GM18511 (cell line): ENCODE results near the gene MRPS10.
"Not testable (repeated sequence)": the region's sequence is repeated elsewhere in the genome, so short reads cannot be mapped to it uniquely, and the experiment has no call there.

Experiments
- ATAC-seq: cut with Tn5 transposase; IDR thresholded peaks from one replicate; pipeline ENCODE4 v1.9.1; 2021; ENCODE audit warnings: mild to moderate bottlenecking, moderate library complexity; ENCODE audit not compliant: unreplicated experiment

MRPS10 gene

DNA sequence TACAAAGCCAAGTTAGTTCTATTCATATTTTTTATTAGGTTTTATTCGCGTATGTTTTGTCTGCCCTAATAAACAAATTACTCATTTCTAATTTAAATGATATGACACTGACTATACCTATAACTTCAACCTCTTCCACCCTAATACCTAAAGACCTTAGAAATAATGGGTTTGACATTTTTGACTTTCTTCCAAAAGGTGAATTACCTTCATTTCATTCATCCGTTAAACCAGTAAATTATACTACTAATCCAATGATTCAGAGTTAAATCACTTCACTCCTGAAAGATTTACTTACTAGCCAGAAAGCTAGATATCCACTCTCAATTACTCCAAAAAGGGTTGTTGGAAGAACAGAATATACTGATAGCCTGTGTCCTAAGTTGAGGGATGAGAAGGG lies 5.2 kb downstream of the MRPS10 start:
- ATAC-seq: no peak

DNA sequence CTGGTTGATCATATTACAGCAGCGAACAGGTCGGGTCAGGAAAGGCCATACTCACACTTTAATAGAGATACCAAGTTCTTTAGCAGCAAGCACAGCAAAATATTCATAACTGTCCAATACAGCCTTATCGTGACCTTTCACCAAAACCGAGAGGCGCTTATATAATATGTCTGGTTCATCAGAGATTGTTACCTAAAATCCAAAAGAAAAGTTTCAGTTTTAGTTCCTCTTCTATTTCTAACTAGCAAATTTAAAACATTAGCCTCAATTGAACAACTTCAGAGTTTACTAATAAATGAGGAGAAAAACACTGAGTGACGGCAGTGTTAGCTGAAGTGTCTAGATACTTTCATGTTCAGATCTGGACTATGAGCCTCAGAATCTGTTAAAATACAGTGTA lies 5.9 kb downstream of the MRPS10 start:
- peak; percentile 59 for ATAC-seq

DNA sequence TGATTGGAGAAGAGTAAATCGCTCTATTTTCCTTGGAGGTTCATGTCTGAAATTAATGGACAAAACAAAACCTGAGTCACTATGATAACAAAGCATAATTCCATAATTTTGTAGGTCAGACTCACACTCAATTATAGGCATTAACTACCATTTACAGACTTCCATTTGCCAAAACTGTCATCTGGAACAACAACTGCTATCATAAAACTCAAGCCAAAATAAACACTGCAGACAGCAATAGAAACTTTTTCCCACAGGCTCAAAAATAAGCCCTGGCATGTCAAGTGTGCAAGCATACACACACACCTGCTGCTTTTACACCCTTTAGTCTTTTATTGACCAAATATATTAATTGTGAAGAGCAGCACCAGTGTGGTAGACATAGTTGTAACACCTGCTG lies 7.1 kb downstream of the MRPS10 start:
- no peak for ATAC-seq

DNA sequence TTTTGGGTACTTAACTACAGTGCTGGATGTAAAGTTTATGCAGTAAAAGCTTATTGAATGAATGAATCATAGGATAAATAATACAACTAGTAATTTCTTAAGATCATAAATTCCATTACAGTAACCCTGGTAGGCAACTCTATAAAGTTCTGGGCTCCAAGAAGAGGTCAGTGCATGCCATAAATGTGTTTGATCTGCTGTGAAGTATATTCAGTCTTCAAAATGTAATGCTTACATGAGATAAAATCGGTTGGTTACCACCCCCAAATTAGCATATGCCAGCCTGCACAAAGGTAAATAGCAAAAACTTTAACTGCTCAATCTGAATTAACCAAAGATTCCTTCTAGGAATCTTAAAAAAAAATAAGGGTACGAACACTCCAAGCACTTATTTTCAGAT lies 10.1 kb downstream of the MRPS10 start:
- not testable (repeated sequence) for ATAC-seq

- ATAC-seq: no peak
Observed at GRCh38 chr6:42204768-42205282, 12.8 kb downstream of the MRPS10 start.

DNA sequence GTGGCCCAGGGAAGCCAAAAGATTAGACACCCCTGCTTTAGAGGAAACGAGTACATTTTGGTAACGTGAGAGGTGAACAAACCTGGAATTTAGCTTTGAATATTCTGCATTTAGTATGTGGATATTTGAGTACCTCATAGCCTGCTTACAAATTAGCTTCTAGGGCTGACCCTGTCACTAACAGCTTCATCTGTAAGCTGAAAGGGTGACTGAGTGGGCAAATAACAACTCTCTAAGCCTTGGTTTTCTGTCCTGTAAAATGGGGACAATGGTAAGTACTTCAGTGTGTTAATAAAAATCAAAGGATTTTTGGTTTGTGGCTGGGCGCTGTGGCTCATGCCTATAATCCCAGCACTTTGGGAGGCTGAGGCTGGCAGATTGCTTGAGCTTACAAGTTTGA lies 14.5 kb downstream of the MRPS10 start:
- ATAC-seq: no peak

DNA sequence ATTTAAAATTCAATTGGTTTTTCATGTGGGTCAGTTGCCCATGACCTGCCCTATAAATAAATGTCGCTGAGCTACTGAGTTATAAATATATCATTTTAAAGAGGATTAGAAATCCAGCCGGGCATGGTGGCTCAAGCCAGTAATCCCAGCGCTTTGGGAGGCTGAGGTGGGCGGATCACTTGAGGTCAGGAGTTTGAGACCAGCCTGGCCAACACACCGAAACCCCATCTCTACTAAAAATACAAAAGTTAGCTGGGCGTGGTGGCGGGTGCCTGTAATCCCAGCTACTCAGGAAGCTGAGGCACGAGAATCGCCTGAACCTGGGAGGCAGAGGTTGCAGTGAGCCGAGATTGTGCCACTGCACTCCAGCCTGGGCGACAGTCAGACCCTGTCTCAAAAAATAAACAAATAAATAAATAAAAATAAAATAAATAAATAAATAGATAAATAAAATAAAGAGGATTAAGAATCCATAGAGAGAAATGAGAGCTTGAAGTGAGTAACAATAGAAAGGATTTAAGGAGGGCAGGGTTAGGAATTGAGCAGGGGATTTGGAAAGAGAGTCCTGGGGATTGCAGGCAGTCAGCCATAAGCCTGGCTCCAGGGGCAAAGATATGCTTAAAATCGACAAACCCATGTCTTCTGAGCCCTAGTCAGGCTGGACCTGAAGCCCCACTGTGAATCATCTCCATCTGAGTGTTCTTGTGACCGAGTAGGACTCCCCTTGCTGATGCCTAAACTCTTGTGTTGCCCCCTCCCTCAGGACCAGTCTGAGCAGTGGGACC lies 15.3 kb downstream of the MRPS10 start:
- ATAC-seq: not testable (repeated sequence)

DNA sequence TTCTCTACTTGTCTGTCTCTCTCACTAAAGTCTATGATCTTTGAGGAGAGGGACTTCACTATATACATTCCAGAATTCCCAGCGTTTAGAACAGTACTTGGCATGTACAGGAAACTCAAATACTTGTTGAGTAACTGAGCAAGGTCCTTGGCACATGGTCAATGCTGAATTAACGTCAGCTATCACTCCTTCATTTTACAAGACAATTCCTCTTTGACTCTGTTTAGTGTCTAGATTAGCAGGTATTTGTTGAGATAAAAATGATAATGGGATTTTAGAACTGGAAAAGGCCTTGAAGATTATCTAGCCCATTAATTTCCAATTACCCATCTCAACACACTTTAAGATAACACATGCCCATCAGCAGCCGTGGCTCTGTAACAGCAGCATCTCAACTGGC lies 16.3 kb downstream of the MRPS10 start:
- ATAC-seq: no peak

DNA sequence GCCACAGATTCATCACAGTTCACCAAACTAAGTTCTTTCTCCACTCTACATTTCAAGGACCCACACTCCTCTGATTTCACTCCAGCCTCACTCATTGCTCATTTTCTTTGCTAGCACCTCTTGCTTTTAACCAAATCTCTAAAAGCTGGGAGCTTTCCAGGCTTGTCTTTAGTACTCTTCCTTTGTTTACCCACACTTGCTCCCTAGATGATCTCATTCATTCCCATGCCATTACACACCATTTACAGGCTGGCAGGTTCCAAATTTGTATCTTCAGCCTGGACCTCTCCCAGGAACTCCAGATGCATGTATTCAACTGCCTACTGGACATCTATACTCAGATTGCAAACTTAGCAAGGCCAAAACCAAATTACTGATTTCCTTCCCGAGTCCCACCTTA lies 17.6 kb downstream of the MRPS10 start:
- ATAC-seq: no peak

DNA sequence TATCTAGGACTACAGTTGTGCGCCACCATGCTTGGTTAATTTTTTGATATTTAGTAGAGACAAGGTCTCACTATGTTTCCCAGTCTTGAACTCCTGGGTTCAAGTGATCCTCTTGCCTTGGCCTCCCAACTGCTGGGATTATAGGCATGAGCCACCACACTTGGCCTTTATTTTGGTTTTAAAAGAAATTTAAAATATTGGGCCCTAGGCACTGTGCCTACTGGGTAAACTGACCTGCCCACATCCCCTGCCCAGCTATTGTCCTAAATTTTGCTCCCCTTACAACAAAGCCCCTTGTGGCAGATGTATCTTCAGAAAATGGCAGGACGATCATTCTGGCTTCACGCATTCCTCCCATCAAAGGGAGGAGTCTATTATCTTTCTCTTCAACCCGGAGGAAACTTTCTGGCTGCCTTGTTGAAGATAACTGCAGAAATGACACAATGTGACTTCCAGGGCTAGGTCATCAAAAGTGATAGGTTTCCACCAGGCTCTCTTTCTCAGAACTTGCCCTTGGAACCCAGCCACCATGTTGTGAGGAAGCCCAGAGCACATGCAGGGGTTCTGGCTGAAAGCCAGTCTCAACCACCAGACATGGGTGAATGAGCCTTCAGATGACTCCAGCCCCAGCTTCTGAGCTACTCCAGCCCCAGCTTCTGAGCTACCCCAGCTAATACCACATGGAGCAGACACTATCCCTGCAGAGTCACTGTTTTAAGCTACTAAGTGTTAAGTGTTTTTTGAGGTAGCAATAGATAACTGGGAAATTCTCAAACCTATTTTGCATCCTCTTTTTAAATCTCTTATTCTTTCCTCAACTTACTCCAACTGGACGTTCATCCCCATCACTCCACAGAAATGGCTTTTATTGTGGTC lies 18.3 kb downstream of the MRPS10 start:
- no peak for ATAC-seq

DNA sequence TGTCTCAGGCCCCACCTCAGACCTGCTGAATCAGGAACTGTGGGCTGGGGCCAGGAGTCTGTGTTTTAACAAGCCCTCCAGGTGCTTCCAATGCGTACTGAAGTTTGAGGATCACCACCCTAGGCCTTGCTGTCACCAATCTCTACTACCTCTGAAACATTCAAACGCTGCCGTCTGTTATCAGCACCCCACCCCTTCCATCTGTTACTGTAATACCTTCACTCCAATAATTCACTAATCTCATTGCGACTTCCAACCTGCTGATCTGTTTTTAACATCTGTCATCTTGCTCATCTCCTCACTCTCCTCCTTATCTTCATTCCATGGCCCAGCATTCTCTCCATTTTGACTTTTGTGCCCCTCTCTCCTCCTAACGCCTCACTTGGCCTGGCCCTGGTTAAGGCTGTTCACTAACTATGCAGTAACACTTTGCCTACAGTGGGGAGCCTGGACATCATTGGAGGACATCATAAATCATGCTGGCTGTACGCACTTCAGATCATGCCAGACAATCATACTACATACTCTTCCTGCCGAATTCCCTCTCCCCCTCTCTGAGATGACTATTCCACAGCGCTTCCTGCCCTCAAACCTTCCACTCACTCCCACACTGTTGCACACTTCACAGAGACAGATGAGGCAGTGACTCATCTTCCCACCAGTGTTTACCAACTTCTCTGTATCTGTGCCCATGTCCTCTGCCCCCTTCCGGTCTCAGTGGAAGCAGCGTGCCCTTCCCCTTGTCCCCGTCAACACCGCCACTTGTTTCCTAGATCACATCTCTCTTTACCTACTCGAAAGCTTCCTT lies 19.9 kb downstream of the MRPS10 start:
- no peak for ATAC-seq

DNA sequence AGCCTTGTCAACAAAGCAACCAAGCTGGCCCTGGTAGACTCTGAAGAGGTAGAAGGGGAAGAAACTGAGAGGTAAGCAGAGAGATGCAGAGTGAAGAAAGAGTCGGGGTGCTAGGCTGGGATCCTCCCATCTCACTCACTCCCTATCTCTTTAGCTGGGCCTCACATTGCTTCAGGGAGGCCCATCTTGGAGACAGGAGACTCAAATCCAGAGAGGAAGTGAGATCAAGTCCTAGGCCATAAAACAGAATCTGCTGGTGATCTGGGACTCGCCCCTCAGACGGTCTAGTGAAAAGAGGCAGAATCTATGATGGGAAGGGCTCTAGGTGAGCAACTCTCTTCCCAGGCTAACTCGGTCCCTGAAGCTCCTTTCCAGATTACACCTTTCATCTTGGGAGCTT lies 22.2 kb downstream of the MRPS10 start:
- ATAC-seq: no peak

DNA sequence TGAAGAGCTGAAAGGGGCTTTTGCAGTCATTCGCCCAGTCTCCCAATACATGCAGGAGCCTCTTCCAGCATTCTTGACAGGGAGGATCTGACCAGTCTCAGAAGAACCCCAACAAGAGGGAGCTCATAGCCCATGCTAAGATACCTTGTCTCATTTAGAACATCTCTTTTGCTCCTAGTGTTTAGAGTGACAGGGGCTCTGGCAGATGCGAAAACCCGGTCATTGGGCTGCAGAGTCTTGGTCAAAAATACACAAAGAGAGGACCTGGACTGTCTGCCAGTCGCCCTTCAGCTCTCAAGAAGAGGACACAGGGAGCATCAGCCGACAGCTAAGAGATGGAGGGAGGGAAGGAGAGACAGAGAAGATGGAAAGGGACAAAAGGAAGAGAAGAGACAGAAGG lies 23.6 kb downstream of the MRPS10 start:
- ATAC-seq: no peak

- ATAC-seq: no peak
Observed at GRCh38 chr6:42193491-42193894, 24.2 kb downstream of the MRPS10 start.

GRCh38 chr6:42192385-42192784 lies 25.3 kb downstream of the MRPS10 start:
- ATAC-seq: not testable (repeated sequence)

- no peak for ATAC-seq
Observed at GRCh38 chr6:42190554-42191183, 27.0 kb downstream of the MRPS10 start.

DNA sequence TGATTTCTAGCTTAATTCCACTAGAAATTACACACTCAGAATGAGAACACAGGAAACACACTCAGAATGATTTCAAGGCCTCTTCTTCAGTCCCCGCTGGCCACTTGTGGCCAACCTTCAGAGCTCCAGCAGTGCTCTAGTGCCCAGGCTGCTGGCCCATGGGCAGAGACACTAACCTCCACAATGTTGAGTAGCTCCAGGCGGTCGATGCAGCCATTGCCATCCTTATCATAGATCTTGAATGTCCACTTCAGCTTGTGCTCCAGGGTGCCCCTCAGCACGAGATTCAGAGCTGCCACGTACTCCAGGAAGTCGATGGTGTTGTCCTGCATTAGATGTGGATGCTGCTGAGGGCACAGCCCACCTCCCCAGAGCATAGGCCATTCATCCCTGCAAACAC lies 29.3 kb downstream of the MRPS10 start:
- ATAC-seq: no peak

DNA sequence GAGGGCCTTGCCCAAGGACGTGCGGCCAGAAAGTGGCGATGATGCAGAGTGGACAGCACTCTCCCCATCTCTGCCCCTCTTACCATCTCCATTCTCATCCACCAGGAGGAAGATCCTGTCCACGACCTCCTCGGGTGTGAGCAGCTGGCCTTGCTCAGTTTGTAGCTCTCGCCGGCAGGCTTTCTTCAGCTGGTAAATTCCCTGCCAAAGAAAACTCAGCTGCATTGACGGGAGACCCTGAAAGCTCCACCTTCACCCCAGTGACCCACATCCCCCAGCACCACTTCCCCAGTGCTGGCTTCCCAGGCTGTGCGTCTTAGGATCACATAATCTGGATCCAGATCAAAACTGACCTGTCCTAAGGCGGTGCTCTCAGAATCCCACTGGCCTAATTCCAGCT lies 32.1 kb downstream of the MRPS10 start:
- ATAC-seq: no peak

DNA sequence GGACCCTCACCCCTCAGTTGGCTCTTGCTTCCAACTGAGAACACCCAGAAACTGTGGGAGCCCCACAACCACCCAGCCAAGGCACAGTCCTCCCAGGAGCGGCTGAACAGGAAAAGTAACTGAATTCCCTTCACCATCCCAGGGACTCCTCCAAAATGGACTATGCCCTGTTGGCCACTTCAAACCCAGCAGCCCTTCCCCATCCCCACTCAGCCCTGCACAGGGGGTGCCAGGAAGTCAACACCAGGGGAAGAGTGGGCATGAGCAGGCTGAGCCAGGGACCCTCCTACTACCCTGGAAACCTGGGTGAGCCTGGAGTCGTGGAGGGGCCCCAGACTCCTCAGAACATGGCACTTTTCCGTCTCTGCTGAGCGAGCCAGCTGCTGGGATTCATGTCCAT lies 33.2 kb downstream of the MRPS10 start:
- ATAC-seq: no peak

DNA sequence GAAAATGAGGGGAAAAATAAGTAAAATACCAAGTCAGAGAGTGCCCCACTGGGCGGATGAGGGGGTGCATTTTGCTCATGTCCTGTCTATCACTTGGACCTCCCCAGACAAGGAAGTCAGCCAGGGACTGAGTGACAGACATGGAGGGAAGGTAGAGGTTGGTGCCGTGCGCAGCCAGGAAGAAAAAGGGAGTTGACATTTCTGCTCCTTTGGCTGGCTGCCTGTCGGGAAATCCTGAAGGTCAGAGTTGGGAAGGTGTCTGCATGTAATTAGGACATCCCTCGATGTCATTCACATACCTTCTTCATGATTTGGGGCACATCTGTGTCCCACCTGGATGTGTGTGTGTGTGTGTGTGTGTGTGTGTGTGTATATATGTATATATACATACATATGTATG lies 35.6 kb downstream of the MRPS10 start:
- no peak for ATAC-seq

DNA sequence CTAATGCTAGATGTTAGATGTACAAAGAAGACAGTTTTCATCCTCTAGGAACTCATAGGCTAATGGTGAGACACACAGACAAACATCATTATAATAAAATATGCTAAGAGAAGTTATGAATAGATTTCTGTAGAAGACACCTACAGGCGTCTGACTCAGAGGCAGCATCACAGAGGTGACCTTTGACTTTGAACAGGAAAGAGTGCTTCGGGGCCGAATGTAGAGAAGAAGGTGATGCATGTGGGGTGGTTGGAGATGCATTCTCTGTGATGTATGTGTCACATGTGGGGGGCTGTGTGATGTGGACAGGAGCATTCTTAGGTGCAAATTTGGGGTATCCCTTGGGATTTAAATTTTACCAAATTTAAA lies 37.7 kb downstream of the MRPS10 start:
- no peak for ATAC-seq
